Coronary artery (tissue), 2 donors: ENCODE results near the gene BLOC1S5.

Source experiments
- DNase-seq: peaks from one replicate; pipeline ENCODE4 v3.0.0-alpha.2; 2017; ENCODE audit warnings: low spot score
- H3K27ac ChIP-seq, 2 donors: fragments of 200-600 bp; sonication (generic); one replicate each; pipeline ENCODE4 v1.5.1; 2016 to 2019
- H3K4me3 ChIP-seq: fragments of 200-600 bp; sonication (generic); 2 replicates; pipeline ENCODE4 v1.5.1; 2016; ENCODE audit warnings: mild to moderate bottlenecking, moderate library complexity
- CTCF ChIP-seq: fragments of 200-600 bp; sonication (generic); IDR thresholded peaks from one replicate; pipeline ENCODE4 v1.5.1; 2019; ENCODE audit warnings: antibody characterized with exemption

BLOC1S5 gene

GRCh38 chr6:8006208-8006607 lies 58.0 kb downstream of the BLOC1S5 start:
- H3K27ac ChIP-seq = no peak overlapping the region
- DNase-seq = no peak
- TF ChIP-seq CTCF = no peak
- no peak overlapping the region for H3K4me3 ChIP-seq

DNA sequence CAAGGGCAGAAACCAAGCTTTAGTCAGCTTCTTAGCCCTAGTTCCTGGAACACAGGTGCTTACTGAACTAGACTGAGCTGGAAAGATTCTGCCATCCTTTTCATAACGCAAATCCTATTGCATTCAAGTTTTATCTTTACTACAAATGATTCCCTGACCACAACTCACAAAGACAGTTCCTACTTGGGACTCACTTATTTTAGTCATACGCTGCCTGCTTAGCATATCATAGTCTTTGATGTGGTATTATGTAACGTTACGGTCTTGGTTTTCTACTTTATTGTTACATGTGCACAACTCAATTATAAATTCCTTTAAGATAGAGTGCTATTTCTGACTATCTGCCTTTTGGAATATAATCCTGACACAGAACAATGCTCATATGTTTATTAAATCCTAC lies 59.1 kb downstream of the BLOC1S5 start:
- Histone ChIP-seq H3K27ac (no peak overlapping the region), H3K4me3 (no peak overlapping the region)
- DNase-seq = no peak
- no peak for TF ChIP-seq CTCF

DNA sequence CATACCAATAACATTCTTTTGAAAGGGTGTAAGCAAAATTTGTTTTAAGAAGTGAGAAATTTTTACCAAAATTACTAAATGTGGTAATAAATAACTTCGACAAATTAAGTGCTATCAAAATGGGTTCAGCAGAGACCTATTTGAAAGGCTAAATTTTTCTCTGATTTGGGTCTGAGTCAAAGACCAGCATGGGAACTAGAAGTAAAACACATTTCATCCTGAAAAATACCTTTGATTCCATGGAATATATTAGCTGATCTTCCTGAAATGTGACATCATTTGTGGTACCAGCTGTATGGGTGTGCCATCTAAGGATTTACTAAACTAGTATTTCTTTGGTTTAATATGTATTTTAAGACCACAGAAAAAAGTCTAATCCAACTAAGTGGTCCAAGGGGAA lies 63.6 kb downstream of the BLOC1S5 start:
- Histone ChIP-seq H3K27ac (no peak overlapping the region), H3K4me3 (no peak overlapping the region)
- no peak for TF ChIP-seq CTCF
- DNase-seq = no peak

DNA sequence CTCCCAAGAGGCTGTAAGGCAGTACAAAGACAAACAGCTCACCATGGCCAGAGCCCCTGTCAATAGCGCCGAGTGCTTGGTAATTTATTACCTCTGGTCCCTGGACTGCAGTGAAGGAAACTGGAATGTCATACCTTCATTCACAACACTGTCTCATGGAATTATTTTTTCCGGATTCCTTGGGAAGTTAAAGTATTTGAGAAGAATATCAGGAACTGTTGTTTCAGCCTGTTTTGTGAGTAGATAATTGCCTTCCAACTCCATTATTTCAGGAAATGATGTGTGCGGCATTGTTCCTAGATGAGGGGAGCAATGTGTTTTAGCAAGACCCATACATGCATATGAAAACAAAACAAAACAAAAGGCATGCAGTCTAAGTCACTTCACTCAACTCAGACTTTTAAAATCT lies 64.0 kb downstream of the BLOC1S5 start:
- H3K27ac ChIP-seq = no peak overlapping the region
- no peak for TF ChIP-seq CTCF
- no peak overlapping the region for H3K4me3 ChIP-seq
- DNase-seq = no peak

DNA sequence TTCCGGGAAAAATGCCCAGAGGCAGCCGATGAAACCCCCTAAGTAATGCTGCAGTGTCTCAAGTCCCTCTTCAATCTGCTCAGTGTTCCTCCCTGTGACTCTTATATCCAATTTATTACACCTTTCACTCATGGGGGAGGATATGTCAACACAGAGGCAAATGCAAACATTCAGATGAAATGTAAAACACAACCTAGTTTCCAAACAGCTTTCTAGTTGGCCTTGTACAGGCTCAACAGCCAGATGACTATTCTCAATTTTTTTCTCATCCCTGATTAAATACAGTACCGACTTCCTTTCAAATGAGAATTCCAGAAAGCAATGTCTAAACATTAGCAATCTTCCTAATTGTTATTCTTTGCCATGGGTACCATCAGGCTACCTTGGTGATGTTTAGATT lies 65.0 kb downstream of the BLOC1S5 start:
- no peak overlapping the region for H3K4me3 ChIP-seq
- DNase-seq = no peak
- no peak for TF ChIP-seq CTCF
- H3K27ac ChIP-seq = no peak overlapping the region

- Histone ChIP-seq H3K27ac (no peak overlapping the region), H3K4me3 (no peak overlapping the region)
- no peak for DNase-seq
- no peak for TF ChIP-seq CTCF
Measured at GRCh38 chr6:7998103-7998725, 66.0 kb downstream of the BLOC1S5 start.

DNA sequence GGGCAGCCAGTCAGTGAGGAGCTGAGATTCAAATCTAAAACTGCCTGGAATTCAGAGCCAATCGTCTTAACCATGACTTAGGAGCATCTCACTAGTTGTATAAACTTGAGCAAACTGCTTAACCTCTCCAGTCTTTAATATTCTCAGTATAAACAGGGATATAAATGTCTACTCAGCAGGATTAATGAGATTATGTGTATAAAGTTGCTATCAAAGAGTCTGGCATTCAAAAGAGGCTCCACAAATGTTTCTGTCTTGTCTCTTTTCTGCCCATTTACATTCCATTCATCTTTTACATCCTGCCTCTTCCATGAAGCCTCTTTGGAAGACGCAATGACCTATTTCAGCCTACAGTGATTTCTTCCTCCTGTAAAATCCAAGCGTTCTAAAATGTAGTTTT lies 66.9 kb downstream of the BLOC1S5 start:
- no peak for TF ChIP-seq CTCF
- DNase-seq = no peak
- Histone ChIP-seq H3K4me3 (no peak overlapping the region), H3K27ac (no peak overlapping the region)
